Left ventricle myocardium inferior (tissue), 1 donor: Measurements from ENCODE around the gene LSM3. TPM values are rescaled to one million over a fixed set of nuclear protein-coding genes. Genes with fewer than 3 reads are reported as not detected.

Experiments used
- DNase-seq: peaks from one replicate; pipeline ENCODE4 v3.0.0-alpha.2; 2020
- H3K27ac ChIP-seq: fragments of 200-600 bp; replicated peaks from 2 replicates; pipeline ENCODE4 v1.8.0; 2021
- H3K27me3 ChIP-seq: fragments of 200-600 bp; 2 replicates; pipeline ENCODE4 v1.8.0; 2021; ENCODE audit warnings: low read depth
- H3K36me3 ChIP-seq: fragments of 200-600 bp; 2 replicates; pipeline ENCODE4 v1.8.0; 2021
- H3K4me1 ChIP-seq: fragments of 200-600 bp; 2 replicates; pipeline ENCODE4 v1.8.0; 2021
- H3K4me3 ChIP-seq: fragments of 200-600 bp; 2 replicates; pipeline ENCODE4 v1.8.0; 2021; ENCODE audit warnings: mild to moderate bottlenecking, moderate library complexity
- H3K9me3 ChIP-seq: fragments of 200-600 bp; replicated peaks from 2 replicates; pipeline ENCODE4 v1.8.0; 2021
- CTCF ChIP-seq: fragments of 200-600 bp; IDR thresholded peaks from 2 replicates; pipeline ENCODE4 v1.8.0; 2021; ENCODE audit warnings: antibody characterized with exemption, mild to moderate bottlenecking, borderline replicate concordance
- intact Hi-C: fragments of 100-400 bp; cut with micrococcal nuclease; formaldehyde crosslinking; loops from one replicate; pipeline ENCODE4 v1.11.0; 2022
- total RNA-seq: library from RNA; stranded (reverse); fragmentation: NEBNext Ultra II Directional; extraction: Animal tissue kit (Norgen Biotek cat#: 25700); gene quantifications from one replicate; pipeline ENCODE4 v1.2.1, GENCODE V29; 2021
- donor health status: DM: no; HTN: yes; CAD: no; lungs with severe emphysema.

Gene LSM3
- total RNA-seq, 1 donor from 2014 or later = 16.8 TPM

GRCh38 chr3:14139771-14140170 lies 38.8 kb upstream of the LSM3 start:
- no peak for DNase-seq
- peaks cover 67% of the 10 kb centered on the region for H3K36me3 ChIP-seq
- H3K4me1 ChIP-seq = peaks cover 50% of the 10 kb centered on the region
- TF ChIP-seq CTCF = no peak
- no peak overlapping the region for H3K27ac ChIP-seq
- H3K9me3 ChIP-seq = no peaks in the 10 kb centered on the region
- H3K4me3 ChIP-seq = no peak overlapping the region
- no peaks in the 10 kb centered on the region for H3K27me3 ChIP-seq
- intact Hi-C loops = no loop called here

- TF ChIP-seq CTCF = no peak
- DNase-seq = no peak
- H3K27me3 ChIP-seq = no peaks in the 10 kb centered on the region
- no peak overlapping the region for H3K27ac ChIP-seq
- peaks cover 59% of the 10 kb centered on the region for H3K4me1 ChIP-seq
- H3K9me3 ChIP-seq = no peaks in the 10 kb centered on the region
- intact Hi-C loops = no loop called here
- peaks cover 61% of the 10 kb centered on the region for H3K36me3 ChIP-seq
- no peak overlapping the region for H3K4me3 ChIP-seq
Measured at GRCh38 chr3:14140668-14141067, 37.9 kb upstream of the LSM3 start.

- Histone ChIP-seq H3K9me3 (no peaks in the 10 kb centered on the region), H3K36me3 (peaks cover 65% of the 10 kb centered on the region), H3K27me3 (no peaks in the 10 kb centered on the region), H3K4me1 (peaks cover 64% of the 10 kb centered on the region), H3K4me3 (no peak overlapping the region), H3K27ac (no peak overlapping the region)
- no peak for DNase-seq
- TF ChIP-seq CTCF = no peak
- intact Hi-C loops = no loop called here
Measured at GRCh38 chr3:14141144-14141543, 37.5 kb upstream of the LSM3 start.

- H3K27ac ChIP-seq = peak overlapping the region; percentile 89
- peaks cover 66% of the 10 kb centered on the region for H3K36me3 ChIP-seq
- peak; percentile 49 for DNase-seq
- intact Hi-C loops = no loop called here
- no peak for TF ChIP-seq CTCF
- peaks cover 63% of the 10 kb centered on the region for H3K4me1 ChIP-seq
- H3K27me3 ChIP-seq = no peaks in the 10 kb centered on the region
- no peak overlapping the region for H3K4me3 ChIP-seq
- H3K9me3 ChIP-seq = no peaks in the 10 kb centered on the region
Measured at GRCh38 chr3:14141602-14142341, 36.8 kb upstream of the LSM3 start.

- intact Hi-C loops = no loop called here
- peaks cover 55% of the 10 kb centered on the region for H3K4me1 ChIP-seq
- peak overlapping the region; percentile 89 for H3K27ac ChIP-seq
- H3K4me3 ChIP-seq = no peak overlapping the region
- no peak for DNase-seq
- no peaks in the 10 kb centered on the region for H3K27me3 ChIP-seq
- peaks cover 66% of the 10 kb centered on the region for H3K36me3 ChIP-seq
- no peak for TF ChIP-seq CTCF
- H3K9me3 ChIP-seq = no peaks in the 10 kb centered on the region
Measured at GRCh38 chr3:14142567-14143270, 35.9 kb upstream of the LSM3 start.
